ENCODE data around the gene LIF.

LIF gene

DNA sequence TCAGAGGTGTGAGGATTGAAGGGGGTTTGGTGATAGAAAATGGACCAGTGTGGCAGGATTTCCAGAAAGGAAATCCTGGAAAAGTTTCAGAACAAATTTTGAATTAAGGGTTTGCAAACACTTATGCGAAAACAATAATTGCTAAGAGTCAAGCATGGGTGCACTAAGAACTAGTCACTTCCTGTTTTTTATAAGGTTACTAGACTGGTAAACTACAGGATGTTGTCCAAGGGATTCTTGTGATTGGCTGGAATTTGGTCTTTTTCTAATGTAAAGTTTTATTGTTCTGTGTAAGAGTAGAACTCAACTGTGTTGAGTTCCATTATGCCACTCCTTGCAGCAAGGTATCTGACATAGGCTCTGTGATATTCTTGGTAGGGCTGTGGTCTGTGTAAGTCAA lies 54.1 kb downstream of the LIF start:
- 96% methylated on average over 1 of the region's 1 CpG for WGBS
- Histone ChIP-seq H3K36me3 (ENCODE audit: insufficient read depth, low read length) (no peaks in the 10 kb centered on the region), H3K9me3 (ENCODE audit: insufficient read depth, low read depth, low read length) (no peaks in the 10 kb centered on the region), H3K27ac (ENCODE audit: low read depth, low read length) (no peak overlapping the region), H3K4me3 (ENCODE audit: low read length) (no peak overlapping the region), H3K27me3 (ENCODE audit: insufficient read depth, low read length) (no peaks in the 10 kb centered on the region), H3K9ac (ENCODE audit: low read depth, low read length) (no peak overlapping the region), H3K4me1 (ENCODE audit: insufficient read depth, low read length) (peaks cover 28% of the 10 kb centered on the region)

DNA sequence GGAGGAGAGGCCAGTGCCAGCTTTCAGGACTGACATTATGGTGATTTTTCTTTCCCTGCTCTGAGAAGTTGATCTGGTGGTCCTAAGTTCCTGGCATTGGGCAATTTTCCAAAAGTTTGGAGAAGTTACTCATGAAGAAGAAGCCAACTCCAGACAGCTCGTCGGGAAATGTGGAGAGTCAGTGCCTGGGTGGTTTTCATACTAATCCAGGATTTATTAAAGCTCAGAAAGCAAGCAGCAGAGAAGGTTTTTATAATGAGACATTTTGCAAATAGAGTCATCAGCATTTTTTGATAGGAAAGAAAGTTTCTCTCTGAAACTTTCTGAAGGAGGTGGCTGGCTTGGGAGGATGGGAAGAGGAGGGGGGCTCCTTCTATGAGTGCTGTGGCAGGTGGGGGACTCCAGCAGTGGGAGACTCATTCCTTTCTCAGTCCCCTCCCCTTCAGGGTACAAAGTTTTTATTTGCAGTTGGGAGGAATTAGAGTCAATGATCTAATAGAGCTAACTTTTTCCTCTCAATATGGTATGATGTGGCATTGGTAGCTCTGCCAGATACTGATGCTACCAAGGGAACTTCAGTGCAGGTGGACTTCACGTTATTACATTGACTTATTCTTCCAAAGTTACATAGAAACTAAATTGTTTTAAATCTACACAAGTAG lies 55.4 kb downstream of the LIF start:
- WGBS = 94% methylated on average over 3 of the region's 3 CpGs
- Histone ChIP-seq H3K4me1 (ENCODE audit: insufficient read depth, low read length) (peaks cover 22% of the 10 kb centered on the region), H3K36me3 (ENCODE audit: insufficient read depth, low read length) (no peaks in the 10 kb centered on the region), H3K4me3 (ENCODE audit: low read length) (no peak overlapping the region), H3K9ac (ENCODE audit: low read depth, low read length) (no peak overlapping the region), H3K27ac (ENCODE audit: low read depth, low read length) (no peak overlapping the region), H3K27me3 (ENCODE audit: insufficient read depth, low read length) (no peaks in the 10 kb centered on the region), H3K9me3 (ENCODE audit: insufficient read depth, low read depth, low read length) (no peaks in the 10 kb centered on the region)

DNA sequence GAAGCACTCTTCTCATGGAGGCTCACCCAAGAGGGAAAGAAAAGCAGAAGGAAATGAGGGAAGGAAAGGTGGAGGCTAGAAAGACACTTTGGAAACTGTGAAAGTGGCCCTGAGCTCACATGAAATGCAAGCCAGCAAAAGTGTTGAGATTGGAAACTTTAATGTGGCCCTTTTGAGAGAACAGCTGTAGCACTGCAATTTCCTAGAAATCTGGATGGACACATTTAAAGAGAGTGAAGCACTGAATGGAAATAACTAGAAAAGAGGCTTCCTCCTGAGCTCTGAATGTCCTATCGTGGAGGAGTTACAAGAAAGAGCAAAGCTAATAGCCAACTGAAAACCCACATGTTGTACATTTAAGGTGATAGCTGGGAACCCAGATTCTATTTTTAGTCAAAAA lies 56.0 kb downstream of the LIF start:
- H3K27ac ChIP-seq (ENCODE audit: low read depth, low read length) = no peak overlapping the region
- no peaks in the 10 kb centered on the region for H3K36me3 ChIP-seq (ENCODE audit: insufficient read depth, low read length)
- H3K9ac ChIP-seq (ENCODE audit: low read depth, low read length) = no peak overlapping the region
- H3K9me3 ChIP-seq (ENCODE audit: insufficient read depth, low read depth, low read length) = no peaks in the 10 kb centered on the region
- 90% methylated on average over 1 of the region's 1 CpG for WGBS
- H3K27me3 ChIP-seq (ENCODE audit: insufficient read depth, low read length) = no peaks in the 10 kb centered on the region
- H3K4me3 ChIP-seq (ENCODE audit: low read length) = no peak overlapping the region
- peaks cover 22% of the 10 kb centered on the region for H3K4me1 ChIP-seq (ENCODE audit: insufficient read depth, low read length)
